Duodenal mucosa (tissue), 2 donors: Measurements from ENCODE around the gene CDH12.

ENCODE experiments used
- H3K27ac ChIP-seq: one replicate; pipeline ENCODE4 v1.7.0; 2013; ENCODE audit warnings: low read depth, low read length
- H3K27me3 ChIP-seq, 2 donors: one replicate each; pipeline ENCODE4 v1.7.0; 2013; ENCODE audit warnings: low read length in 2 of 2, control low read depth in 1 of 2; ENCODE audit not compliant: insufficient read depth in 2 of 2, control insufficient read depth in 1 of 2
- H3K36me3 ChIP-seq, 2 donors: one replicate each; pipeline ENCODE4 v1.7.0; 2013; ENCODE audit warnings: low read length in 2 of 2, control low read depth in 1 of 2; ENCODE audit not compliant: insufficient read depth in 2 of 2, control insufficient read depth in 1 of 2
- H3K4me1 ChIP-seq, 2 donors: one replicate each; pipeline ENCODE4 v1.7.0; 2013; ENCODE audit warnings: low read length in 2 of 2, control low read depth in 1 of 2; ENCODE audit not compliant: insufficient read depth in 2 of 2, control insufficient read depth in 1 of 2
- H3K4me3 ChIP-seq, 2 donors: one replicate each; pipeline ENCODE4 v1.7.0; 2013; ENCODE audit warnings: low read length in 2 of 2, low read depth in 1 of 2
- H3K9ac ChIP-seq, 2 donors: one replicate each; pipeline ENCODE4 v1.7.0; 2013; ENCODE audit warnings: low read length in 2 of 2, low read depth in 1 of 2
- H3K9me3 ChIP-seq, 2 donors: one replicate each; pipeline ENCODE4 v1.7.0; 2013; ENCODE audit warnings: low read length in 2 of 2, control low read depth in 1 of 2; ENCODE audit not compliant: control insufficient read depth in 1 of 2

CDH12 gene

GRCh38 chr5:22108545-22108944, 744.6 kb downstream of the CDH12 start:
- Histone ChIP-seq H3K4me3 (no peak overlapping the region), H3K9me3 (no peaks in the 10 kb centered on the region), H3K36me3 (no peaks in the 10 kb centered on the region), H3K4me1 (no peaks in the 10 kb centered on the region), H3K9ac (no peak overlapping the region), H3K27me3 (no peaks in the 10 kb centered on the region), H3K27ac (no peak overlapping the region)

- Histone ChIP-seq H3K27ac (no peak overlapping the region), H3K4me1 (no peaks in the 10 kb centered on the region), H3K36me3 (no peaks in the 10 kb centered on the region), H3K4me3 (no peak overlapping the region), H3K9me3 (no peaks in the 10 kb centered on the region), H3K9ac (no peak overlapping the region), H3K27me3 (no peaks in the 10 kb centered on the region)
Observed at GRCh38 chr5:22102823-22103359, 750.3 kb downstream of the CDH12 start.

GRCh38 chr5:22088517-22088916, 764.6 kb downstream of the CDH12 start:
- Histone ChIP-seq H3K27ac (no peak overlapping the region), H3K4me1 (no peaks in the 10 kb centered on the region), H3K36me3 (no peaks in the 10 kb centered on the region), H3K27me3 (no peaks in the 10 kb centered on the region), H3K9ac (no peak overlapping the region), H3K4me3 (no peak overlapping the region), H3K9me3 (no peaks in the 10 kb centered on the region)

GRCh38 chr5:22079566-22079965, 773.6 kb downstream of the CDH12 start:
- H3K9me3 ChIP-seq: no peaks in the 10 kb centered on the region
- no peak overlapping the region for H3K27ac ChIP-seq
- no peaks in the 10 kb centered on the region for H3K27me3 ChIP-seq
- no peak overlapping the region for H3K9ac ChIP-seq
- H3K36me3 ChIP-seq: no peaks in the 10 kb centered on the region
- H3K4me3 ChIP-seq: no peak overlapping the region
- H3K4me1 ChIP-seq: no peaks in the 10 kb centered on the region

- Histone ChIP-seq H3K4me1 (no peaks in the 10 kb centered on the region), H3K36me3 (no peaks in the 10 kb centered on the region), H3K9ac (no peak overlapping the region), H3K9me3 (no peaks in the 10 kb centered on the region), H3K27ac (no peak overlapping the region), H3K27me3 (no peaks in the 10 kb centered on the region), H3K4me3 (no peak overlapping the region)
Observed at GRCh38 chr5:22079002-22079401, 774.1 kb downstream of the CDH12 start.

- Histone ChIP-seq H3K9ac (no peak overlapping the region), H3K36me3 (no peaks in the 10 kb centered on the region), H3K27me3 (no peaks in the 10 kb centered on the region), H3K9me3 (no peaks in the 10 kb centered on the region), H3K4me1 (no peaks in the 10 kb centered on the region), H3K27ac (no peak overlapping the region), H3K4me3 (no peak overlapping the region)
Observed at GRCh38 chr5:22076586-22076985, 776.6 kb downstream of the CDH12 start.

- no peak overlapping the region for H3K4me3 ChIP-seq
- H3K27ac ChIP-seq: no peak overlapping the region
- no peaks in the 10 kb centered on the region for H3K27me3 ChIP-seq
- H3K4me1 ChIP-seq: no peaks in the 10 kb centered on the region
- no peak overlapping the region for H3K9ac ChIP-seq
- no peaks in the 10 kb centered on the region for H3K9me3 ChIP-seq
- no peaks in the 10 kb centered on the region for H3K36me3 ChIP-seq
Observed at GRCh38 chr5:22070186-22070728, 782.9 kb downstream of the CDH12 start.

GRCh38 chr5:22063717-22064116, 789.4 kb downstream of the CDH12 start:
- Histone ChIP-seq H3K36me3 (no peaks in the 10 kb centered on the region), H3K27ac (no peak overlapping the region), H3K4me3 (no peak overlapping the region), H3K4me1 (no peaks in the 10 kb centered on the region), H3K9me3 (no peaks in the 10 kb centered on the region), H3K9ac (no peak overlapping the region), H3K27me3 (no peaks in the 10 kb centered on the region)

- no peaks in the 10 kb centered on the region for H3K27me3 ChIP-seq
- no peaks in the 10 kb centered on the region for H3K36me3 ChIP-seq
- H3K9ac ChIP-seq: no peak overlapping the region
- no peak overlapping the region for H3K4me3 ChIP-seq
- H3K9me3 ChIP-seq: peaks cover 3% of the 10 kb centered on the region in 2 donors
- H3K27ac ChIP-seq: no peak overlapping the region
- no peaks in the 10 kb centered on the region for H3K4me1 ChIP-seq
Observed at GRCh38 chr5:22058620-22059019, 794.5 kb downstream of the CDH12 start.

- no peaks in the 10 kb centered on the region for H3K4me1 ChIP-seq
Observed at GRCh38 chr5:22057012-22057411, 796.1 kb downstream of the CDH12 start.

GRCh38 chr5:22056601-22057000, 796.5 kb downstream of the CDH12 start:
- no peaks in the 10 kb centered on the region for H3K36me3 ChIP-seq
- H3K9ac ChIP-seq: no peak overlapping the region
- peaks cover 3% of the 10 kb centered on the region in 2 donors for H3K9me3 ChIP-seq
- H3K27ac ChIP-seq: no peak overlapping the region
- no peak overlapping the region for H3K4me3 ChIP-seq
- H3K4me1 ChIP-seq: no peaks in the 10 kb centered on the region
- no peaks in the 10 kb centered on the region for H3K27me3 ChIP-seq

More at GRCh38 chr5:22057012-22057411, 796.1 kb downstream of the CDH12 start:
- Histone ChIP-seq H3K27ac (no peak overlapping the region), H3K4me3 (no peak overlapping the region), H3K9me3 (peaks cover 3% of the 10 kb centered on the region in 2 donors), H3K36me3 (no peaks in the 10 kb centered on the region), H3K9ac (no peak overlapping the region), H3K27me3 (no peaks in the 10 kb centered on the region)
